ENCODE results near the gene PTF1A.

The PTF1A gene

GRCh38 chr10:23171232-23171876 lies 20.8 kb upstream of the PTF1A start:
- Histone ChIP-seq H3K4me2 (no peak overlapping the region), H3K79me2 (ENCODE audit: insufficient read depth, low read depth) (no peaks in the 10 kb centered on the region), H3K27me3 (ENCODE audit: insufficient read depth, low read depth) (no peaks in the 10 kb centered on the region), H3K4me1 (ENCODE audit: low read depth, poor library complexity, severe bottlenecking) (no peaks in the 10 kb centered on the region), H4K20me1 (ENCODE audit: insufficient read depth) (no peaks in the 10 kb centered on the region), H3K27ac (no peak overlapping the region), H3K4me3 (IDR thresholded peaks at IDR 0.05; ENCODE audit: insufficient read depth, low read depth, low read length) (no peak overlapping the region), H2AFZ (ENCODE audit: low read depth) (no peak overlapping the region), H3K36me3 (ENCODE audit: insufficient read depth) (no peaks in the 10 kb centered on the region), H3K9ac (no peak overlapping the region)
- TF ChIP-seq, protein P1, sequence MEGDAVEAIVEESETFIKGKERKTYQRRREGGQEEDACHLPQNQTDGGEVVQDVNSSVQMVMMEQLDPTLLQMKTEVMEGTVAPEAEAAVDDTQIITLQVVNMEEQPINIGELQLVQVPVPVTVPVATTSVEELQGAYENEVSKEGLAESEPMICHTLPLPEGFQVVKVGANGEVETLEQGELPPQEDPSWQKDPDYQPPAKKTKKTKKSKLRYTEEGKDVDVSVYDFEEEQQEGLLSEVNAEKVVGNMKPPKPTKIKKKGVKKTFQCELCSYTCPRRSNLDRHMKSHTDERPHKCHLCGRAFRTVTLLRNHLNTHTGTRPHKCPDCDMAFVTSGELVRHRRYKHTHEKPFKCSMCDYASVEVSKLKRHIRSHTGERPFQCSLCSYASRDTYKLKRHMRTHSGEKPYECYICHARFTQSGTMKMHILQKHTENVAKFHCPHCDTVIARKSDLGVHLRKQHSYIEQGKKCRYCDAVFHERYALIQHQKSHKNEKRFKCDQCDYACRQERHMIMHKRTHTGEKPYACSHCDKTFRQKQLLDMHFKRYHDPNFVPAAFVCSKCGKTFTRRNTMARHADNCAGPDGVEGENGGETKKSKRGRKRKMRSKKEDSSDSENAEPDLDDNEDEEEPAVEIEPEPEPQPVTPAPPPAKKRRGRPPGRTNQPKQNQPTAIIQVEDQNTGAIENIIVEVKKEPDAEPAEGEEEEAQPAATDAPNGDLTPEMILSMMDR (conservative IDR thresholded peaks at IDR 0.05; ENCODE audit: low read depth, low read length), result no peak

DNA sequence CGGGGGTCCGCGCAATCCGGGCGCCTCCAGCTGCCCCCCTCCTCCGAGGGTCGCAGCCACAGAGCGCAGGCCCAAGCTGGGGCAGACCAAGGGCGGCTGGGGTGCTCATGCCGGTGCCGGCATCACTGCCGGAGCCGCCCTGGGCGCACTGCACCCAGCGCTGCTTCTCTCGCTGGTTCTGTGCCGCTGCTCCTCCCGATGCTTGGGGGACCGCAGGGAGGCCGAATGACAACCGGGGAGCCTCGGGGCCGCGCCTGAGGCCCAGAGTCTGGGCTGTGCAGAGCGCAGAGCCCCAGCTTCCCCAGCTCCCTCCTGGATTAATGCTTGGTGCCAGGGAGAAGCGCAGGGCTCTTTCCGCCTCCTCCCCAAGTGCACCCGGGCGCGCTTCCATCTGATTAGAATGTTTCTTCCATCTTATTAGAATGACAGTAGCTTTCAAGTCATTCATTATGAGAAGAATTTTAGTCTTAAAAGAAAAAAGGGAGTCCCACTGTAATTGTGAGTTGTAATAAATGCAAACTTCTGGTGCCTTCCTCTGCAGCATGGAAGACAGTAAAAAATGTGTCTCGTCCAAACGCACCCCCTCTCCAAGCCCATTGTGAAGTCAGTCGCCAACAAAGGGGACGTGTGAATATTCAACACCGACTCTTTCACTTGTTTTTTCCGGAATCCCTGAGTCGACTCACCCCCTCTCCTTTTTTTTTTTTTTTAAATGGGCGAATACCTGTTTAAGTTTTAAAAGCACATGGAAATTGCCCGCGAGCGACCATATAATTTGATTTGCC lies 19.5 kb upstream of the PTF1A start:
- H2AFZ ChIP-seq (ENCODE audit: low read depth), result no peak overlapping the region
- H3K36me3 ChIP-seq (ENCODE audit: insufficient read depth), result no peaks in the 10 kb centered on the region
- H3K4me3 ChIP-seq (IDR thresholded peaks at IDR 0.05; ENCODE audit: insufficient read depth, low read depth, low read length), result no peak overlapping the region
- no peaks in the 10 kb centered on the region for H3K27me3 ChIP-seq (ENCODE audit: insufficient read depth, low read depth)
- no peak overlapping the region for H3K9ac ChIP-seq
- H3K79me2 ChIP-seq (ENCODE audit: insufficient read depth, low read depth), result no peaks in the 10 kb centered on the region
- no peaks in the 10 kb centered on the region for H4K20me1 ChIP-seq (ENCODE audit: insufficient read depth)
- no peaks in the 10 kb centered on the region for H3K4me1 ChIP-seq (ENCODE audit: low read depth, poor library complexity, severe bottlenecking)
- no peak overlapping the region for H3K27ac ChIP-seq
- TF ChIP-seq, protein P1 (conservative IDR thresholded peaks at IDR 0.05; ENCODE audit: low read depth, low read length), result no peak
- H3K4me2 ChIP-seq, result no peak overlapping the region

DNA sequence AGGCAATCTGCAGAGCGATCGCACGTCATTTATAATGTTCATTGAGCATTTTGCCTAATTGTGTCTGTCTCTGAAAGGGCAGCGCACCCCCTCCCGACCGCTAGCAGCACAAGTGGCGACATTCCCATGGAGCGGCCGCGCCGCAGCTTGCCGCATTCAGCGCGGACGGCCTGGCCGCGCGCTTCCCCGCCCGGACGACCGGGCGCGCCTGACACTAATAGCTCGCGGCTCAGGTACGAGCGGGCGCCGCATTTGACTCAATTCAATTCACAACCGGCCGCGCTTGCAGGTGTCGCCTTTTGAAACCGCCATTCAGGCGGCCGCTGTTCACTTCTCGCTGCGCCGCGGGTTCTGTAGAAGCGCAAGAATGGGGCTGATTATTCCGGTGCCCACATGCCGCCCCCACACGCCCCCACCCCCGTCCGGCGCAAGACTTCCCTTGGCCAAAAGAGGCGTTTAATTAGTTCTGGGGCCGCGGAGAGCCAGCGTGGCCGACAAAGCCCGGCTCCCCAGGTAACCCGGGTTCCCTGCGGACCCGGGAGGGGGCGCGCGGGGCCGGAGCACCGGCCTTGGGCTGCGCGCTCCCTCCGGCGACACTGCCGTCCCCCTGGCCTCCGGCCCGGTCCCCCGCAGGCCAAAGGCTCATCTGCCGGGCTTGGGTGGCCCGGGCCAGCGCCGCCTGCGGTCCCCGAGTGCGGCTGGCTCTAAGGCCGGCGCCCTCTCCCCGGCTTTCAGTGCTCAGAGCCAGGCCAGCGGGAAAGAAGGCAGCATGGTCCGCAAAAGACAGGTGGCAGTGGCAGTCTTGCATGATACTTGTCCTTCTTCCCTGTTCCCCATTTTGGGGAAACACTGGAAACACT lies 18.7 kb upstream of the PTF1A start:
- Histone ChIP-seq H3K27ac (no peak overlapping the region), H2AFZ (ENCODE audit: low read depth) (no peak overlapping the region), H4K20me1 (ENCODE audit: insufficient read depth) (no peaks in the 10 kb centered on the region), H3K4me3 (IDR thresholded peaks at IDR 0.05; ENCODE audit: insufficient read depth, low read depth, low read length) (no peak overlapping the region), H3K4me1 (ENCODE audit: low read depth, poor library complexity, severe bottlenecking) (no peaks in the 10 kb centered on the region), H3K36me3 (ENCODE audit: insufficient read depth) (no peaks in the 10 kb centered on the region), H3K79me2 (ENCODE audit: insufficient read depth, low read depth) (no peaks in the 10 kb centered on the region), H3K4me2 (no peak overlapping the region), H3K9ac (no peak overlapping the region), H3K27me3 (ENCODE audit: insufficient read depth, low read depth) (no peaks in the 10 kb centered on the region)
- TF ChIP-seq, protein P1 (conservative IDR thresholded peaks at IDR 0.05; ENCODE audit: low read depth, low read length), result no peak

DNA sequence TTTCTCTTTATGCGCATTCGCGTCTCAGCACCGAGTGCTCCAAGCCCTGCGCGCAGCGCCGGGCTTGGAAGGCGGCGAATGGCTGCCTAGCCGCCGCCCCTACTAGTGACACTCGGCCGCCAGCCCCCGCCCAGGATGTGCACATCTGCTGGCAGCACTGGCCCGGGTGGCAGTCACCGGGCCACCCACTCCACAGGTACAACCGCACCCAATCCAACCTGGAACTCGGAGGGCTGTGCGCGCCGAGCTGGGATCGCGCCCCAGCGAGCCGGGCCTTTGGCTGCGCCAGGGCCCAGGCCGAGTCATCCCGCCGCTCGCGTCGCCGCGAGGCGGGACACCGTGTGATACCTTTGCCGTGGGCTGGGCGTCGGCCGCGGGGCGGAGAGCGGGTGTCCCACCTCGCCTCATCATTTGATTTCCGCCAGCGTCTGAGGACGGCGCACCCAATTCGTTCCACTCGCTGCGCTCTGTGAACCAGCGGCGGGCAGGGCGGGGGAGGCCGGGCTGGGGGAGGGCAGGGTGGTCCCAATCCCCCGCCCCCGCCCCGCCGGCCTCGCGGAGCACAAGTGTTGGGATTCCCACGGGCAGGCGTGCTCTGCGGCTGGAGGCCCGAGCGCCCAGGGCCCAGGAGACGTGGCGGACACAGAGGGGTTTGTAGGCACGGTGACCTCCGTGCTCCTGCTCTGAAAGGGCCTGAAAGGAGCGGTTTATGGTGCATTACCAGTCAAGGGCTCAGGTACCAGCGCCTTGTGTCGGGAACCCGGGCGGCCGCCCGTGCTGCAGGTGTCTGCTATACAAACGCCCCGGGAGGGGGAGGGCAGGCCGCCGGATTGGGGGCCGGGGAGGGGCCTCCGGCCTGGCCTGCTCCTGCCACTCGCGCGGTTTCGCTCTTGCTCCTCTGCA lies 17.8 kb upstream of the PTF1A start:
- TF ChIP-seq, protein P1 (conservative IDR thresholded peaks at IDR 0.05; ENCODE audit: low read depth, low read length), result no peak
- H3K4me2 ChIP-seq, result no peak overlapping the region
- no peaks in the 10 kb centered on the region for H4K20me1 ChIP-seq (ENCODE audit: insufficient read depth)
- no peaks in the 10 kb centered on the region for H3K79me2 ChIP-seq (ENCODE audit: insufficient read depth, low read depth)
- no peaks in the 10 kb centered on the region for H3K27me3 ChIP-seq (ENCODE audit: insufficient read depth, low read depth)
- no peaks in the 10 kb centered on the region for H3K4me1 ChIP-seq (ENCODE audit: low read depth, poor library complexity, severe bottlenecking)
- no peak overlapping the region for H3K9ac ChIP-seq
- no peak overlapping the region for H2AFZ ChIP-seq (ENCODE audit: low read depth)
- no peak overlapping the region for H3K4me3 ChIP-seq (IDR thresholded peaks at IDR 0.05; ENCODE audit: insufficient read depth, low read depth, low read length)
- no peak overlapping the region for H3K27ac ChIP-seq
- H3K36me3 ChIP-seq (ENCODE audit: insufficient read depth), result no peaks in the 10 kb centered on the region
